ENCODE data around the gene RABGAP1L.

Gene RABGAP1L

GRCh38 chr1:174262349-174263241 is 103.3 kb downstream of the RABGAP1L start:
- ChIA-PET POLR2A (interaction anchor here (1.1 kb wide), 1 partner anchor 737 kb away, joined by 3 read pairs; the partner anchor contains the start of gene CACYBP), CTCF (interaction anchor here (0.6 to 2.8 kb wide), 69 partner anchors 10 to 865 kb away, joined by 3 to 101 read pairs (median 4); no protein-coding TSS in a partner anchor)
- TF ChIP-seq, protein P1, sequence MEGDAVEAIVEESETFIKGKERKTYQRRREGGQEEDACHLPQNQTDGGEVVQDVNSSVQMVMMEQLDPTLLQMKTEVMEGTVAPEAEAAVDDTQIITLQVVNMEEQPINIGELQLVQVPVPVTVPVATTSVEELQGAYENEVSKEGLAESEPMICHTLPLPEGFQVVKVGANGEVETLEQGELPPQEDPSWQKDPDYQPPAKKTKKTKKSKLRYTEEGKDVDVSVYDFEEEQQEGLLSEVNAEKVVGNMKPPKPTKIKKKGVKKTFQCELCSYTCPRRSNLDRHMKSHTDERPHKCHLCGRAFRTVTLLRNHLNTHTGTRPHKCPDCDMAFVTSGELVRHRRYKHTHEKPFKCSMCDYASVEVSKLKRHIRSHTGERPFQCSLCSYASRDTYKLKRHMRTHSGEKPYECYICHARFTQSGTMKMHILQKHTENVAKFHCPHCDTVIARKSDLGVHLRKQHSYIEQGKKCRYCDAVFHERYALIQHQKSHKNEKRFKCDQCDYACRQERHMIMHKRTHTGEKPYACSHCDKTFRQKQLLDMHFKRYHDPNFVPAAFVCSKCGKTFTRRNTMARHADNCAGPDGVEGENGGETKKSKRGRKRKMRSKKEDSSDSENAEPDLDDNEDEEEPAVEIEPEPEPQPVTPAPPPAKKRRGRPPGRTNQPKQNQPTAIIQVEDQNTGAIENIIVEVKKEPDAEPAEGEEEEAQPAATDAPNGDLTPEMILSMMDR (IDR thresholded peaks at IDR 0.05; ENCODE audit: control extremely low read depth, extremely low read depth, low read depth, missing control alignments): peak; percentile 71
- DNase-seq (ENCODE audit: extremely low spot score): peak; percentile 54

DNA sequence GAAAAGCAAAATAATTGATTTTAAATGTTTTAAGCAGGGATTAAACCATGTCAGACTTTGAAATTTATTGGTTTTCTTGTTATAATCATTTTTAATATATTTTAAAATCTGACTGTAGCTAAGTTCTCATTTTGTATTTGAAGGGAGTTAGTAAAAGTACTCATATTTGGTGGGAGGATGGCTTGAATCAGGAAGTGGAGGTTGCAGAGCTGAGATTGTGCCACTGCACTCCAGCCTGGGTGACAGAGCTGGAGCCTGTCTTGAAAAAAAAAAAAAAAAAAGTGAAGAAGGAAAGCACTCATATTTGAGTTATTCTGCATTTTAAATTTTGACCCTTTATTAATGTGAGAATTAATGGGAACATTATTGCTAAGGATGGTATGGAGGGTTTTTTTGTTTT is 106.0 kb downstream of the RABGAP1L start:
- TF ChIP-seq, protein P1 (IDR thresholded peaks at IDR 0.05; ENCODE audit: control extremely low read depth, extremely low read depth, low read depth, missing control alignments): no peak
- no peak for DNase-seq (ENCODE audit: extremely low spot score)
- ChIA-PET POLR2A (no interaction called here), CTCF (no interaction called here)

DNA sequence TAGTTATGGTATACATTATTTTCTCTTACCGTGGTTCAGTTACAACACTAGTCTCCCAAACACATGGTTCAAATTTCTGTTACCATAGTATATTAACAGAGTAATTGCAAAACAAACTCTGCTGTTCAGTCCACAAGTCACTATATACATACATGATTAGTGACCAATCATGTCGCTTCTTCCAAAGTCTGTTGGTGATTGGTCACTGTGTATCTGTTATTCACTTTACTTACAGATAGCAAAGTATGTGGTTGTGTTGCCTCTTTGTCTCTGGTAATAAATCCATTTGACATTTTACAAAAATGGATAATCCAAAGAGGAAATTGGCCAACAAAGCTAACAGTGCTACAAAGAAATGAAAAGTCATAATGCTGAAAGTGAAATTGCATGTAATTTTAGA is 107.2 kb downstream of the RABGAP1L start:
- TF ChIP-seq, protein P1 (IDR thresholded peaks at IDR 0.05; ENCODE audit: control extremely low read depth, extremely low read depth, low read depth, missing control alignments): no peak
- no peak for DNase-seq (ENCODE audit: extremely low spot score)
- CTCF ChIA-PET: no interaction called here
- POLR2A ChIA-PET: no interaction called here

- CTCF ChIA-PET: no interaction called here
- DNase-seq (ENCODE audit: extremely low spot score): no peak
- TF ChIP-seq, protein P1 (IDR thresholded peaks at IDR 0.05; ENCODE audit: control extremely low read depth, extremely low read depth, low read depth, missing control alignments): no peak
- POLR2A ChIA-PET: no interaction called here
Observed at GRCh38 chr1:174266991-174267612, 107.8 kb downstream of the RABGAP1L start.

GRCh38 chr1:174269989-174270651 is 110.8 kb downstream of the RABGAP1L start:
- ChIA-PET POLR2A (no interaction called here), CTCF (no interaction called here)
- DNase-seq (ENCODE audit: extremely low spot score): no peak
- TF ChIP-seq, protein P1 (IDR thresholded peaks at IDR 0.05; ENCODE audit: control extremely low read depth, extremely low read depth, low read depth, missing control alignments): no peak

GRCh38 chr1:174273190-174273589 is 113.9 kb downstream of the RABGAP1L start:
- DNase-seq (ENCODE audit: extremely low spot score): no peak
- TF ChIP-seq, protein P1 (IDR thresholded peaks at IDR 0.05; ENCODE audit: control extremely low read depth, extremely low read depth, low read depth, missing control alignments): no peak
- ChIA-PET CTCF (interaction anchor here (1.4 to 3.2 kb wide), 4 partner anchors 11 to 722 kb away, joined by 3 to 31 read pairs (median 4); no protein-coding TSS in a partner anchor), POLR2A (no interaction called here)
